Stimulated activated CD8-positive, alpha-beta memory T cell treated with anti-CD3 and anti-CD28 coated beads, Interleukin-4, amount 100 ng/mL, for 48 hours (primary cell): ENCODE results near the gene CHN1.

Source experiments
- DNase-seq: peaks from one replicate; pipeline ENCODE4 v3.0.0-alpha.2; 2020

Gene CHN1

GRCh38 chr2:175004980-175005732 is at the start of gene CHN1:
CHN1 (minus strand) TSS chr2:175005381; CDS start chr2:175004912, 469 bp downstream.
- peak; percentile 72 for DNase-seq

GRCh38 chr2:175054340-175054739 is 49.2 kb upstream of the CHN1 start:
- DNase-seq = no peak

GRCh38 chr2:175049661-175050060 is 44.5 kb upstream of the CHN1 start:
- no peak for DNase-seq

- DNase-seq = no peak
Measured at GRCh38 chr2:175048275-175048674, 43.1 kb upstream of the CHN1 start.

GRCh38 chr2:175039490-175039889 is 34.3 kb upstream of the CHN1 start:
- no peak for DNase-seq

GRCh38 chr2:175039031-175039430 is 33.9 kb upstream of the CHN1 start:
- no peak for DNase-seq

GRCh38 chr2:175037941-175038340 is 32.8 kb upstream of the CHN1 start:
- DNase-seq = no peak

GRCh38 chr2:175036582-175037018 is 31.4 kb upstream of the CHN1 start:
- no peak for DNase-seq

GRCh38 chr2:175035806-175036205 is 30.6 kb upstream of the CHN1 start:
- DNase-seq = no peak

GRCh38 chr2:175034716-175035115 is 29.5 kb upstream of the CHN1 start:
- DNase-seq = no peak

- DNase-seq = peak; percentile 31
Measured at GRCh38 chr2:175030380-175031271, 25.4 kb upstream of the CHN1 start.

- DNase-seq = no peak
Measured at GRCh38 chr2:175027755-175028154, 22.6 kb upstream of the CHN1 start.

GRCh38 chr2:175026385-175026784 is 21.2 kb upstream of the CHN1 start:
- DNase-seq = no peak

- no peak for DNase-seq
Measured at GRCh38 chr2:175025946-175026345, 20.8 kb upstream of the CHN1 start.

- DNase-seq = no peak
Measured at GRCh38 chr2:175025233-175025632, 20.1 kb upstream of the CHN1 start.

- DNase-seq = no peak
Measured at GRCh38 chr2:175022923-175023322, 17.7 kb upstream of the CHN1 start.

GRCh38 chr2:175019566-175020327 is 14.6 kb upstream of the CHN1 start:
- no peak for DNase-seq

- DNase-seq = no peak
Measured at GRCh38 chr2:175017618-175018414, 12.6 kb upstream of the CHN1 start.

GRCh38 chr2:175015340-175015739 is 10.2 kb upstream of the CHN1 start:
- no peak for DNase-seq

GRCh38 chr2:175012516-175012915 is 7.3 kb upstream of the CHN1 start:
- no peak for DNase-seq

GRCh38 chr2:175011505-175011904 is 6.3 kb upstream of the CHN1 start:
- no peak for DNase-seq

GRCh38 chr2:175010848-175011254 is 5.7 kb upstream of the CHN1 start:
- DNase-seq = no peak
